Activated T-cell treated with anti-CD3 and anti-CD28 coated beads, Interleukin-2, amount 50 U/mL, for 24 hours (primary cell): ENCODE results near the gene MICB.
A peak's percentile ranks its signal among the peaks of the same experiment; 100 is the strongest.

Experiments used
- DNase-seq: peaks from one replicate; pipeline ENCODE4 v3.0.0-alpha.2; 2020
- H3K27ac Mint-ChIP-seq: 2 replicates; pipeline ENCODE4 v1.8.0; 2020; ENCODE audit warnings: mild to moderate bottlenecking, mixed read lengths
- H3K27me3 Mint-ChIP-seq: 2 replicates; pipeline ENCODE4 v1.8.0; 2020; ENCODE audit warnings: mixed read lengths
- H3K36me3 Mint-ChIP-seq: 2 replicates; pipeline ENCODE4 v1.8.0; 2020; ENCODE audit warnings: low read depth, mixed read lengths
- H3K4me1 Mint-ChIP-seq: 2 replicates; pipeline ENCODE4 v1.8.0; 2020; ENCODE audit warnings: low read depth, mixed read lengths
- H3K4me3 Mint-ChIP-seq: 2 replicates; pipeline ENCODE4 v1.8.0; 2020; ENCODE audit warnings: mild to moderate bottlenecking, moderate library complexity, mixed read lengths
- H3K9me3 Mint-ChIP-seq: 2 replicates; pipeline ENCODE4 v1.8.0; 2020; ENCODE audit warnings: mixed read lengths

Gene MICB

GRCh38 chr6:31468311-31468710 is 29.6 kb upstream of the MICB start:
- Mint-ChIP-seq H3K9me3 (no peaks in the 10 kb centered on the region), H3K27me3 (no peaks in the 10 kb centered on the region), H3K4me3 (no peak overlapping the region), H3K4me1 (peaks cover 95% of the 10 kb centered on the region), H3K27ac (no peak overlapping the region), H3K36me3 (peaks cover 60% of the 10 kb centered on the region)
- no peak for DNase-seq

GRCh38 chr6:31470801-31471200 is 27.1 kb upstream of the MICB start:
- Mint-ChIP-seq H3K4me3 (no peak overlapping the region), H3K36me3 (peaks cover 39% of the 10 kb centered on the region), H3K27me3 (no peaks in the 10 kb centered on the region), H3K27ac (peak overlapping the region; percentile 6), H3K4me1 (peaks cover 98% of the 10 kb centered on the region), H3K9me3 (no peaks in the 10 kb centered on the region)
- DNase-seq, result no peak

- H3K4me3 Mint-ChIP-seq, result no peak overlapping the region
- no peak for DNase-seq
- H3K4me1 Mint-ChIP-seq, result peaks cover 90% of the 10 kb centered on the region
- no peaks in the 10 kb centered on the region for H3K27me3 Mint-ChIP-seq
- H3K9me3 Mint-ChIP-seq, result no peaks in the 10 kb centered on the region
- H3K27ac Mint-ChIP-seq, result peak overlapping the region; percentile 78
- H3K36me3 Mint-ChIP-seq, result peaks cover 30% of the 10 kb centered on the region
Observed at GRCh38 chr6:31471711-31472110, 26.2 kb upstream of the MICB start.

- Mint-ChIP-seq H3K4me3 (no peak overlapping the region), H3K27me3 (no peaks in the 10 kb centered on the region), H3K27ac (peak overlapping the region; percentile 47), H3K4me1 (peaks cover 86% of the 10 kb centered on the region), H3K9me3 (no peaks in the 10 kb centered on the region), H3K36me3 (peaks cover 24% of the 10 kb centered on the region)
- no peak for DNase-seq
Observed at GRCh38 chr6:31472259-31472658, 25.7 kb upstream of the MICB start.

- H3K36me3 Mint-ChIP-seq, result peaks cover 15% of the 10 kb centered on the region
- H3K27me3 Mint-ChIP-seq, result no peaks in the 10 kb centered on the region
- H3K4me3 Mint-ChIP-seq, result no peak overlapping the region
- no peak for DNase-seq
- H3K9me3 Mint-ChIP-seq, result no peaks in the 10 kb centered on the region
- peaks cover 76% of the 10 kb centered on the region for H3K4me1 Mint-ChIP-seq
- peak overlapping the region; percentile 47 for H3K27ac Mint-ChIP-seq
Observed at GRCh38 chr6:31473244-31473643, 24.7 kb upstream of the MICB start.

- H3K27me3 Mint-ChIP-seq, result no peaks in the 10 kb centered on the region
- no peak for DNase-seq
- peaks cover 69% of the 10 kb centered on the region for H3K4me1 Mint-ChIP-seq
- peak overlapping the region; percentile 63 for H3K27ac Mint-ChIP-seq
- no peak overlapping the region for H3K4me3 Mint-ChIP-seq
- H3K36me3 Mint-ChIP-seq, result peaks cover 12% of the 10 kb centered on the region
- H3K9me3 Mint-ChIP-seq, result no peaks in the 10 kb centered on the region
Observed at GRCh38 chr6:31473780-31474761, 23.9 kb upstream of the MICB start.

- no peak overlapping the region for H3K27ac Mint-ChIP-seq
- H3K4me3 Mint-ChIP-seq, result no peak overlapping the region
- peaks cover 12% of the 10 kb centered on the region for H3K36me3 Mint-ChIP-seq
- H3K9me3 Mint-ChIP-seq, result no peaks in the 10 kb centered on the region
- H3K4me1 Mint-ChIP-seq, result peaks cover 61% of the 10 kb centered on the region
- DNase-seq, result no peak
- H3K27me3 Mint-ChIP-seq, result no peaks in the 10 kb centered on the region
Observed at GRCh38 chr6:31474871-31475286, 23.1 kb upstream of the MICB start.

GRCh38 chr6:31476515-31477139 is 21.3 kb upstream of the MICB start:
- H3K27me3 Mint-ChIP-seq, result no peaks in the 10 kb centered on the region
- no peak overlapping the region for H3K4me3 Mint-ChIP-seq
- no peak for DNase-seq
- no peak overlapping the region for H3K27ac Mint-ChIP-seq
- H3K36me3 Mint-ChIP-seq, result peaks cover 6% of the 10 kb centered on the region
- H3K4me1 Mint-ChIP-seq, result peaks cover 43% of the 10 kb centered on the region
- H3K9me3 Mint-ChIP-seq, result no peaks in the 10 kb centered on the region

GRCh38 chr6:31477521-31477920 is 20.4 kb upstream of the MICB start:
- H3K4me3 Mint-ChIP-seq, result no peak overlapping the region
- no peaks in the 10 kb centered on the region for H3K9me3 Mint-ChIP-seq
- no peaks in the 10 kb centered on the region for H3K27me3 Mint-ChIP-seq
- peaks cover 34% of the 10 kb centered on the region for H3K4me1 Mint-ChIP-seq
- H3K36me3 Mint-ChIP-seq, result peaks cover 4% of the 10 kb centered on the region
- H3K27ac Mint-ChIP-seq, result no peak overlapping the region
- no peak for DNase-seq

GRCh38 chr6:31478186-31478950 is 19.6 kb upstream of the MICB start:
- DNase-seq, result no peak
- no peaks in the 10 kb centered on the region for H3K27me3 Mint-ChIP-seq
- peaks cover 26% of the 10 kb centered on the region for H3K4me1 Mint-ChIP-seq
- peaks cover 4% of the 10 kb centered on the region for H3K36me3 Mint-ChIP-seq
- H3K4me3 Mint-ChIP-seq, result no peak overlapping the region
- H3K27ac Mint-ChIP-seq, result no peak overlapping the region
- no peaks in the 10 kb centered on the region for H3K9me3 Mint-ChIP-seq

GRCh38 chr6:31479151-31479932 is 18.6 kb upstream of the MICB start:
- Mint-ChIP-seq H3K27me3 (no peaks in the 10 kb centered on the region), H3K9me3 (no peaks in the 10 kb centered on the region), H3K4me3 (no peak overlapping the region), H3K36me3 (peaks cover under 1% of the 10 kb centered on the region), H3K4me1 (peaks cover 16% of the 10 kb centered on the region), H3K27ac (no peak overlapping the region)
- DNase-seq, result no peak

GRCh38 chr6:31479933-31480535 is 17.9 kb upstream of the MICB start:
- Mint-ChIP-seq H3K27me3 (no peaks in the 10 kb centered on the region), H3K9me3 (no peaks in the 10 kb centered on the region), H3K4me1 (peaks cover 10% of the 10 kb centered on the region), H3K27ac (no peak overlapping the region), H3K36me3 (no peaks in the 10 kb centered on the region), H3K4me3 (no peak overlapping the region)
- DNase-seq, result no peak

- H3K4me1 Mint-ChIP-seq, result peaks cover 4% of the 10 kb centered on the region
- H3K4me3 Mint-ChIP-seq, result no peak overlapping the region
- no peak overlapping the region for H3K27ac Mint-ChIP-seq
- H3K36me3 Mint-ChIP-seq, result no peaks in the 10 kb centered on the region
- no peaks in the 10 kb centered on the region for H3K9me3 Mint-ChIP-seq
- DNase-seq, result no peak
- H3K27me3 Mint-ChIP-seq, result no peaks in the 10 kb centered on the region
Observed at GRCh38 chr6:31480574-31480973, 17.4 kb upstream of the MICB start.

- no peaks in the 10 kb centered on the region for H3K4me1 Mint-ChIP-seq
- no peak overlapping the region for H3K27ac Mint-ChIP-seq
- DNase-seq, result no peak
- H3K9me3 Mint-ChIP-seq, result no peaks in the 10 kb centered on the region
- H3K27me3 Mint-ChIP-seq, result no peaks in the 10 kb centered on the region
- H3K36me3 Mint-ChIP-seq, result no peaks in the 10 kb centered on the region
- no peak overlapping the region for H3K4me3 Mint-ChIP-seq
Observed at GRCh38 chr6:31483392-31483791, 14.6 kb upstream of the MICB start.
